Esophagus squamous epithelium (tissue), 5 donors: ENCODE data around the gene PLD6. TPM values are rescaled to one million over a fixed set of nuclear protein-coding genes. Genes with fewer than 3 reads are reported as not detected.
A peak's percentile ranks its signal among the peaks of the same experiment; 100 is the strongest.

ENCODE experiments used
- DNase-seq: peaks from one replicate; lab custom pipeline; 2025; lab: John Stamatoyannopoulos, UW
- H3K27ac ChIP-seq, 4 donors: fragments of 200-600 bp; sonication (generic); one replicate each; pipeline ENCODE4 v1.5.1; 2016 to 2019; ENCODE audit warnings: mild to moderate bottlenecking in 1 of 4
- H3K27me3 ChIP-seq, 4 donors: fragments of 200-600 bp; sonication (generic); 1 replicate in 3 of 4; 2 replicates in 1 of 4; pipeline versions ENCODE4 v1.5.1 to v1.6.0; 2017 to 2021; ENCODE audit warnings: antibody characterized with exemption in 1 of 4
- H3K36me3 ChIP-seq, 3 donors: fragments of 200-600 bp; sonication (generic); one replicate each; pipeline ENCODE4 v1.5.1; 2016 to 2019
- H3K4me1 ChIP-seq, 3 donors: fragments of 200-600 bp; sonication (generic); one replicate each; pipeline ENCODE4 v1.5.1; 2017 to 2019
- H3K4me3 ChIP-seq, 4 donors: fragments of 200-600 bp; sonication (generic); 1 replicate in 3 of 4; 2 replicates in 1 of 4; pipeline ENCODE4 v1.5.1; 2016 to 2019; ENCODE audit warnings: mild to moderate bottlenecking in 2 of 4, moderate library complexity in 1 of 4
- H3K9me3 ChIP-seq, 3 donors: fragments of 200-600 bp; sonication (generic); one replicate each; pipeline ENCODE4 v1.5.1; 2016 to 2019
- POLR2A ChIP-seq, 4 donors: fragments of 450-650 bp; IDR thresholded peaks; one replicate each; pipeline ENCODE4 v1.6.1; 2017; ENCODE audit warnings: antibody characterized with exemption in 4 of 4, mild to moderate bottlenecking in 4 of 4, moderate library complexity in 3 of 4
- WGBS, 2 donors: methylation state at CpG; one replicate each; pipeline ENCODE4 v1.1.5; 2018; 5-methylcytosine and 5-hydroxymethylcytosine counted together
- intact Hi-C: fragments of 100-400 bp; cut with DNase I; formaldehyde crosslinking; loops from one replicate; pipeline ENCODE4 v1.15.0; 2022
- total RNA-seq, 4 donors: library from RNA; depleted of rRNA; stranded (reverse); fragments of >200 nt; gene quantifications; one replicate each; pipeline ENCODE4 v1.1.0, GENCODE V29; 2016
- TF ChIP-seq, protein P1 (sequence below), 6 experiments: fragments of 450-650 bp in 4 of 6; fragments of 200-600 bp in 2 of 6; sonication (generic) in 2 of 6; IDR thresholded peaks; one replicate each; pipeline ENCODE4 v1.5.1; 2016 to 2019; ENCODE audit warnings: antibody characterized with exemption in 6 of 6, mild to moderate bottlenecking in 4 of 6, moderate library complexity in 4 of 6
- donor health status: DM: yes; HTN: yes; CAD: no.

Gene PLD6
- total RNA-seq, 4 donors from 2014 or later = 0.45 to 1.9 (median 0.95) TPM

GRCh38 chr17:17156107-17156506 lies 50.0 kb downstream of the PLD6 start:
- Histone ChIP-seq H3K27ac (peak overlapping the region; percentile 34 to 65 (median 50)), H3K4me1 (peaks cover 10 to 79% (median 37%) of the 10 kb centered on the region in 3 donors), H3K36me3 (peaks cover 32 to 100% (median 39%) of the 10 kb centered on the region in 3 donors), H3K27me3 (no peaks in the 10 kb centered on the region), H3K4me3 (no peak overlapping the region), H3K9me3 (no peaks in the 10 kb centered on the region)
- intact Hi-C loops = no loop called here
- DNase-seq = no peak
- WGBS, 2 donors = 0 to 78% methylated on average over 3 of the region's 4 CpGs
- TF ChIP-seq POLR2A (IDR thresholded peaks at IDR 0.05) = no peak
- TF ChIP-seq, protein P1, sequence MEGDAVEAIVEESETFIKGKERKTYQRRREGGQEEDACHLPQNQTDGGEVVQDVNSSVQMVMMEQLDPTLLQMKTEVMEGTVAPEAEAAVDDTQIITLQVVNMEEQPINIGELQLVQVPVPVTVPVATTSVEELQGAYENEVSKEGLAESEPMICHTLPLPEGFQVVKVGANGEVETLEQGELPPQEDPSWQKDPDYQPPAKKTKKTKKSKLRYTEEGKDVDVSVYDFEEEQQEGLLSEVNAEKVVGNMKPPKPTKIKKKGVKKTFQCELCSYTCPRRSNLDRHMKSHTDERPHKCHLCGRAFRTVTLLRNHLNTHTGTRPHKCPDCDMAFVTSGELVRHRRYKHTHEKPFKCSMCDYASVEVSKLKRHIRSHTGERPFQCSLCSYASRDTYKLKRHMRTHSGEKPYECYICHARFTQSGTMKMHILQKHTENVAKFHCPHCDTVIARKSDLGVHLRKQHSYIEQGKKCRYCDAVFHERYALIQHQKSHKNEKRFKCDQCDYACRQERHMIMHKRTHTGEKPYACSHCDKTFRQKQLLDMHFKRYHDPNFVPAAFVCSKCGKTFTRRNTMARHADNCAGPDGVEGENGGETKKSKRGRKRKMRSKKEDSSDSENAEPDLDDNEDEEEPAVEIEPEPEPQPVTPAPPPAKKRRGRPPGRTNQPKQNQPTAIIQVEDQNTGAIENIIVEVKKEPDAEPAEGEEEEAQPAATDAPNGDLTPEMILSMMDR (IDR thresholded peaks at IDR 0.05) = no peak

DNA sequence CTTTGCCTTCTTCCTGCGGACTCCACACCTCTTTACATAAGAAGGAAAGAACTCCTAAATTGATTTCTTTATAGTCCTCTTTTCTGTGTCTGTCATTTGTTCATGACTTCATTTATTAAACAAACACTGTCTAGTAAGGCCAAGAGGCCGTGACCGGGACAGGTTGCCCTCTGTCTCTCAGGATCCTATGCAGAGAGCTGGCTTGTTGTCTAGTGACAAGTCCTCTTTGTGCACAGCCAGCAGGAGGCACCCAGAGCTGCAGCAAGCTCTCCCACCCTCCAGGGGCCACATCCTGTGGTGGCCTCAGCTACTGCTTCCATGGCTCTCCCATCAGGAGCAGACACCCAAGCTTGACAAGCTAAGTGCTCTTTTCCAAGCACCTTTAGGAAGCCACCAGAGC lies 50.6 kb downstream of the PLD6 start:
- 72 to 74% methylated on average over 3 of the region's 3 CpGs for WGBS, 2 donors
- H3K27me3 ChIP-seq = no peaks in the 10 kb centered on the region

DNA sequence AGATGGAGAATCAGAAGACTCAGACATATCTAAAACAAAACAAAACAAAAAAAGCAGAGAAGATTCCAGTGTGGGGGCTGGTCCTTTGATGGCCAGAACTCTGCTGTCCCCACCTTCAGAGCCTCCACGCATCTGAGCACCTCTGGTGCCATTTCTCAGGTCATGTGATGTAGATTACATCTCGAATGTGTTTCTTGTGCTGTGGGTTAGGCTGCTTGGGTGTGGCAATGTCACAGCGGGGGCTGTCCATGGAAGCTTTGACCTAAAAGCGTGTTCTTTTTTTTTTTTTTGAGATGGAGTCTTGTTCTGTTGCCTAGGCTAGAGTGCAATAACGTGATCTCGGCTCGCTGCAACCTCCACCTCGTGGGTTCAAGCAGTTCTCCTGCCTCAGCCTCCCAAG lies 51.2 kb downstream of the PLD6 start:
- H3K36me3 ChIP-seq = peaks cover 32 to 100% (median 34%) of the 10 kb centered on the region in 3 donors
- H3K4me3 ChIP-seq = no peak overlapping the region
- no peaks in the 10 kb centered on the region for H3K27me3 ChIP-seq
- intact Hi-C loops = no loop called here
- DNase-seq = no peak
- peaks cover 10 to 84% (median 41%) of the 10 kb centered on the region in 3 donors for H3K4me1 ChIP-seq
- no peaks in the 10 kb centered on the region for H3K9me3 ChIP-seq
- TF ChIP-seq POLR2A (IDR thresholded peaks at IDR 0.05) = no peak
- TF ChIP-seq, protein P1 (IDR thresholded peaks at IDR 0.05) = no peak
- 88 to 93% methylated on average over 8 of the region's 8 CpGs for WGBS, 2 donors
- H3K27ac ChIP-seq = no peak overlapping the region

More for the DNA sequence above, 50.6 kb downstream of the PLD6 start:
- intact Hi-C loops = no loop called here
- peaks cover 10 to 84% (median 41%) of the 10 kb centered on the region in 3 donors for H3K4me1 ChIP-seq
- no peak overlapping the region for H3K4me3 ChIP-seq
- peaks cover 32 to 100% (median 34%) of the 10 kb centered on the region in 3 donors for H3K36me3 ChIP-seq
- TF ChIP-seq POLR2A (IDR thresholded peaks at IDR 0.05) = no peak
- TF ChIP-seq, protein P1 (IDR thresholded peaks at IDR 0.05) = no peak
- H3K27ac ChIP-seq = peak overlapping the region in 2 of 4 donors; percentile 32 to 65
- no peak for DNase-seq
- H3K9me3 ChIP-seq = no peaks in the 10 kb centered on the region

DNA sequence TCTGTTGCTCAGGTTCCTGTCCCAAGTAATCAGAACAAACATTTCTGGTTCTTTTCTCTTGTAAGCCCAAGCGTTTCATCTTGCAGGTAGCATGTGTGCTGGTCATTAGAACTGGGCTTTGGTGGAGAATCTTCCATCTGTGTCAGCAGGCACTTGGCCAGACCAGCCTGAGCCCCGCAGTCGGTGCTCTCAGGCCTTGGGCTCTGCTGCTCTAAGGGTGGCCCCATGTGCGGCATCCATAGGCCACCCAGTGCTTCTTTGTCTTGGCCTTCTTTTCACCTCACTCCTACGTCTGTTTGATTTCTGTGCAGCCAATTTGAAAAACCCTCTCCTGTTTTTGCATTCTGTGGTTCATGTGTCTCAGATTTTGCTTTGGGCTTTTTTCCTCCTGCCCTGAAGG lies 51.6 kb downstream of the PLD6 start:
- H3K9me3 ChIP-seq = no peaks in the 10 kb centered on the region
- intact Hi-C loops = no loop called here
- peaks cover 30 to 100% (median 32%) of the 10 kb centered on the region in 3 donors for H3K36me3 ChIP-seq
- H3K27me3 ChIP-seq = no peaks in the 10 kb centered on the region
- no peak overlapping the region for H3K4me3 ChIP-seq
- peaks cover 10 to 80% (median 41%) of the 10 kb centered on the region in 3 donors for H3K4me1 ChIP-seq
- no peak for DNase-seq
- no peak for TF ChIP-seq POLR2A (IDR thresholded peaks at IDR 0.05)
- TF ChIP-seq, protein P1 (IDR thresholded peaks at IDR 0.05) = no peak
- WGBS, 2 donors = 96 to 100% methylated on average over 2 to 5 of the region's 5 CpGs
- no peak overlapping the region for H3K27ac ChIP-seq

DNA sequence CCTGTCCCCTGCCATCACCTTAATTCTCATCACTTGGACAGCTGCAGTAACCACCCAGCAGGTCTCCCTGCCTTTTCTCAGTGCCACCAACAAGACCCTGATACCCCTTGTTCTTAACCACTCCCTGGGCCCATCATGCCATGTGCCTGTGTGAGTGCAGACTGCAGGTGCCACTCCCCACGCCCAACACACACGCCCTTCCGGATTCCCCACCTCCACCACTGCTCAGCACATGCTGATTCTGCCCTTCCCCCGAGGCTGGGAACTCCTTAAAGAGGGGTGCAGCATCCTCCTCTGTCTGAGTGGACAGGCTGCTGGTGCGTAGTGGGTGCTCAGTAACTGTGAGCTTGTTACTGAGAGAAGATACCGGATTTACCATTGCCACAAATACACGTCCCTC lies 52.4 kb downstream of the PLD6 start:
- no peak overlapping the region for H3K27ac ChIP-seq
- H3K9me3 ChIP-seq = no peaks in the 10 kb centered on the region
- peaks cover 10 to 73% (median 41%) of the 10 kb centered on the region in 3 donors for H3K4me1 ChIP-seq
- peaks cover 23 to 98% (median 25%) of the 10 kb centered on the region in 3 donors for H3K36me3 ChIP-seq
- no peak for DNase-seq
- 72 to 85% methylated on average over 4 to 5 of the region's 7 CpGs for WGBS, 2 donors
- H3K4me3 ChIP-seq = no peak overlapping the region
- H3K27me3 ChIP-seq = no peaks in the 10 kb centered on the region
- intact Hi-C loops = no loop called here
- TF ChIP-seq, protein P1 (IDR thresholded peaks at IDR 0.05) = no peak
- TF ChIP-seq POLR2A (IDR thresholded peaks at IDR 0.05) = no peak
